DMS79 (cell line): ENCODE results near the gene MORN1.
"Not testable (repeated sequence)": the region's sequence is repeated elsewhere in the genome, so short reads cannot be mapped to it uniquely, and the experiment has no call there.

ENCODE experiments used
- DNase-seq: peaks from one replicate; lab custom pipeline; 2025; lab: John Stamatoyannopoulos, UW

The MORN1 gene

GRCh38 chr1:2391041-2391930, at the start of gene MORN1, which contains the start of gene RER1:
Gene MORN1 (minus strand): TSS chr1:2391554. CDS start chr1:2391533, 21 bp downstream.
Gene RER1 (plus strand): TSS chr1:2391841. CDS start chr1:2395791, 3,950 bp downstream.
- DNase-seq, result peak; percentile 97

- not testable (repeated sequence) for DNase-seq
These were observed 49.0 kb upstream of the MORN1 start for GRCh38 chr1:2440346-2440745.

GRCh38 chr1:2439369-2439768, 48.0 kb upstream of the MORN1 start:
- DNase-seq, result no peak

GRCh38 chr1:2438641-2439040, 47.3 kb upstream of the MORN1 start:
- no peak for DNase-seq

GRCh38 chr1:2438038-2438437, 46.7 kb upstream of the MORN1 start:
- DNase-seq, result no peak

- no peak for DNase-seq
These were observed 46.3 kb upstream of the MORN1 start for GRCh38 chr1:2437617-2438016.

GRCh38 chr1:2436876-2437275, 45.5 kb upstream of the MORN1 start:
- DNase-seq, result no peak

GRCh38 chr1:2435746-2436355, 44.5 kb upstream of the MORN1 start:
- no peak for DNase-seq

- DNase-seq, result no peak
These were observed 43.7 kb upstream of the MORN1 start for GRCh38 chr1:2435091-2435490.

GRCh38 chr1:2433936-2434655, 42.7 kb upstream of the MORN1 start:
- no peak for DNase-seq

GRCh38 chr1:2433196-2433595, 41.8 kb upstream of the MORN1 start:
- no peak for DNase-seq

- DNase-seq, result no peak
These were observed 41.1 kb upstream of the MORN1 start for GRCh38 chr1:2432441-2432844.

GRCh38 chr1:2431518-2431917, 40.2 kb upstream of the MORN1 start:
- DNase-seq, result no peak

- peak; percentile 75 for DNase-seq
These were observed 39.7 kb upstream of the MORN1 start for GRCh38 chr1:2431103-2431502.

GRCh38 chr1:2430592-2430973, 39.2 kb upstream of the MORN1 start:
- no peak for DNase-seq

- no peak for DNase-seq
These were observed 38.6 kb upstream of the MORN1 start for GRCh38 chr1:2429780-2430591.

GRCh38 chr1:2428490-2428889, 37.1 kb upstream of the MORN1 start:
- no peak for DNase-seq

- DNase-seq, result no peak
These were observed 36.6 kb upstream of the MORN1 start for GRCh38 chr1:2427976-2428375.

GRCh38 chr1:2427051-2427450, 35.7 kb upstream of the MORN1 start:
- no peak for DNase-seq

- no peak for DNase-seq
These were observed 35.2 kb upstream of the MORN1 start for GRCh38 chr1:2426540-2426939.

- no peak for DNase-seq
These were observed 34.5 kb upstream of the MORN1 start for GRCh38 chr1:2425892-2426291.

GRCh38 chr1:2422523-2422922, 31.2 kb upstream of the MORN1 start:
- no peak for DNase-seq
